Trophoblast cell (in vitro differentiated cells and primary cell): Measurements from ENCODE around the gene SPAG8.

ENCODE experiments used
- DNase-seq, 2 donors: peaks; one replicate each; pipeline ENCODE4 v3.0.0-alpha.2; 2016
- H2AFZ ChIP-seq: 2 replicates; pipeline ENCODE4 v1.6.1; 2013; ENCODE audit warnings: low read length, moderate library complexity, mild to moderate bottlenecking; ENCODE audit not compliant: insufficient read depth, poor library complexity
- H2AK5ac ChIP-seq: 2 replicates; pipeline ENCODE4 v1.6.1; 2013; ENCODE audit warnings: mild to moderate bottlenecking, low read length
- H2BK120ac ChIP-seq: 2 replicates; pipeline ENCODE4 v1.6.1; 2013; ENCODE audit warnings: low read length, mild to moderate bottlenecking, moderate library complexity; ENCODE audit not compliant: insufficient read depth, poor library complexity
- H2BK12ac ChIP-seq: 2 replicates; pipeline ENCODE4 v1.6.1; 2013; ENCODE audit warnings: mild to moderate bottlenecking, low read length, moderate library complexity
- H2BK5ac ChIP-seq: 2 replicates; pipeline ENCODE4 v1.6.1; 2013; ENCODE audit warnings: low read length, low read depth, moderate library complexity, mild to moderate bottlenecking; ENCODE audit not compliant: poor library complexity
- H3K14ac ChIP-seq: 2 replicates; pipeline ENCODE4 v1.6.1; 2013; ENCODE audit warnings: mild to moderate bottlenecking, low read length
- H3K18ac ChIP-seq: 2 replicates; pipeline ENCODE4 v1.6.1; 2013; ENCODE audit warnings: mild to moderate bottlenecking, low read length
- H3K23ac ChIP-seq: 2 replicates; pipeline ENCODE4 v1.6.1; 2013; ENCODE audit warnings: low read length
- H3K27ac ChIP-seq: 2 replicates; pipeline ENCODE4 v1.5.1; 2013; ENCODE audit warnings: low read depth, mild to moderate bottlenecking, inconsistent platforms, low read length, moderate library complexity
- H3K27me3 ChIP-seq: 2 replicates; pipeline ENCODE4 v1.6.1; 2013; ENCODE audit warnings: inconsistent platforms, mild to moderate bottlenecking, low read length, moderate library complexity; ENCODE audit not compliant: insufficient read depth
- H3K36me3 ChIP-seq, 2 experiments: 1 replicate in 1 of 2; 2 replicates in 1 of 2; pipeline ENCODE4 v1.6.1; 2013; ENCODE audit warnings: low read length in 2 of 2, mild to moderate bottlenecking in 2 of 2, moderate library complexity in 1 of 2; ENCODE audit not compliant: insufficient read depth in 2 of 2, control insufficient read depth in 1 of 2
- H3K4ac ChIP-seq: 2 replicates; pipeline ENCODE4 v1.6.1; 2013; ENCODE audit warnings: low read depth, mild to moderate bottlenecking, low read length, moderate library complexity
- H3K4me1 ChIP-seq, 2 experiments: 1 replicate in 1 of 2; 2 replicates in 1 of 2; pipeline ENCODE4 v1.6.1; 2013; ENCODE audit warnings: low read length in 2 of 2, mild to moderate bottlenecking in 2 of 2, moderate library complexity in 1 of 2; ENCODE audit not compliant: insufficient read depth in 2 of 2, control insufficient read depth in 1 of 2
- H3K4me2 ChIP-seq: 2 replicates; pipeline ENCODE4 v1.6.1; 2013; ENCODE audit warnings: inconsistent platforms, mild to moderate bottlenecking, low read length, moderate library complexity
- H3K4me3 ChIP-seq: 2 replicates; pipeline ENCODE4 v1.5.1; 2013; ENCODE audit warnings: mild to moderate bottlenecking, low read depth, low read length, inconsistent platforms
- H3K79me1 ChIP-seq: one replicate; pipeline ENCODE4 v1.6.1; 2013; ENCODE audit warnings: low read length
- H3K79me2 ChIP-seq: 2 replicates; pipeline ENCODE4 v1.6.1; 2013; ENCODE audit warnings: low read length, mild to moderate bottlenecking; ENCODE audit not compliant: control insufficient read depth, insufficient read depth, poor library complexity
- H3K9ac ChIP-seq: 2 replicates; pipeline ENCODE4 v1.6.1; 2013; ENCODE audit warnings: mild to moderate bottlenecking, low read length
- H3K9me3 ChIP-seq: 2 replicates; pipeline ENCODE4 v1.6.1; 2013; ENCODE audit warnings: low read depth, mild to moderate bottlenecking, control low read depth, inconsistent platforms, low read length; ENCODE audit not compliant: insufficient read depth
- H4K12ac ChIP-seq: 2 replicates; pipeline ENCODE4 v1.6.1; 2013; ENCODE audit warnings: low read depth, mild to moderate bottlenecking, low read length, moderate library complexity
- H4K8ac ChIP-seq: 2 replicates; pipeline ENCODE4 v1.6.1; 2013; ENCODE audit warnings: low read depth, mild to moderate bottlenecking, low read length, moderate library complexity
- H4K91ac ChIP-seq: one replicate; pipeline ENCODE4 v1.6.1; 2013; ENCODE audit warnings: low read depth, mild to moderate bottlenecking, low read length, moderate library complexity
- WGBS: extraction: QIAGEN DNeasy Blood & Tissue Kit; methylation state at CpG from one replicate; pipeline ENCODE4 v1.1.7; 2013; ENCODE audit warnings: missing lambda C conversion rate; ENCODE audit not compliant: insufficient read length, insufficient coverage; ENCODE audit errors: extremely low coverage; 5-methylcytosine and 5-hydroxymethylcytosine counted together

SPAG8 gene

GRCh38 chr9:35852876-35853865, 41.1 kb upstream of the SPAG8 start:
- Histone ChIP-seq H2BK5ac (no peak overlapping the region), H3K4me3 (no peak overlapping the region), H4K91ac (no peak overlapping the region), H3K9ac (no peak overlapping the region), H3K79me1 (no peaks in the 10 kb centered on the region), H3K27me3 (no peaks in the 10 kb centered on the region), H3K9me3 (no peaks in the 10 kb centered on the region), H3K4ac (no peak overlapping the region), H3K23ac (no peak overlapping the region), H2BK120ac (no peak overlapping the region), H2AK5ac (no peak overlapping the region), H3K18ac (no peak overlapping the region), H3K36me3 (no peaks in the 10 kb centered on the region), H4K12ac (no peak overlapping the region), H3K27ac (no peak overlapping the region), H4K8ac (no peak overlapping the region), H2BK12ac (no peak overlapping the region), H3K14ac (no peak overlapping the region), H2AFZ (no peak overlapping the region), H3K4me1 (no peaks in the 10 kb centered on the region), H3K4me2 (no peak overlapping the region), H3K79me2 (no peaks in the 10 kb centered on the region)
- no peak for DNase-seq
- no CpG with 5 or more reads among the region's 25 CpGs for WGBS

- no peak overlapping the region for H4K12ac ChIP-seq
- H3K4me2 ChIP-seq: no peak overlapping the region
- no peak overlapping the region for H2AFZ ChIP-seq
- no peak overlapping the region for H2AK5ac ChIP-seq
- H2BK12ac ChIP-seq: no peak overlapping the region
- no peak overlapping the region for H3K9ac ChIP-seq
- no peak overlapping the region for H3K27ac ChIP-seq
- no CpG with 5 or more reads among the region's 2 CpGs for WGBS
- no peaks in the 10 kb centered on the region for H3K27me3 ChIP-seq
- no peak overlapping the region for H4K8ac ChIP-seq
- no peak overlapping the region for H4K91ac ChIP-seq
- H3K9me3 ChIP-seq: no peaks in the 10 kb centered on the region
- H3K14ac ChIP-seq: no peak overlapping the region
- H2BK5ac ChIP-seq: no peak overlapping the region
- no peaks in the 10 kb centered on the region for H3K79me1 ChIP-seq
- H3K18ac ChIP-seq: no peak overlapping the region
- H3K4me1 ChIP-seq: no peaks in the 10 kb centered on the region
- no peak overlapping the region for H3K23ac ChIP-seq
- no peaks in the 10 kb centered on the region for H3K36me3 ChIP-seq
- H2BK120ac ChIP-seq: no peak overlapping the region
- no peak overlapping the region for H3K4me3 ChIP-seq
- no peak overlapping the region for H3K4ac ChIP-seq
- DNase-seq: no peak
- H3K79me2 ChIP-seq: no peaks in the 10 kb centered on the region
Measured at GRCh38 chr9:35852267-35852815, 40.3 kb upstream of the SPAG8 start.

DNA sequence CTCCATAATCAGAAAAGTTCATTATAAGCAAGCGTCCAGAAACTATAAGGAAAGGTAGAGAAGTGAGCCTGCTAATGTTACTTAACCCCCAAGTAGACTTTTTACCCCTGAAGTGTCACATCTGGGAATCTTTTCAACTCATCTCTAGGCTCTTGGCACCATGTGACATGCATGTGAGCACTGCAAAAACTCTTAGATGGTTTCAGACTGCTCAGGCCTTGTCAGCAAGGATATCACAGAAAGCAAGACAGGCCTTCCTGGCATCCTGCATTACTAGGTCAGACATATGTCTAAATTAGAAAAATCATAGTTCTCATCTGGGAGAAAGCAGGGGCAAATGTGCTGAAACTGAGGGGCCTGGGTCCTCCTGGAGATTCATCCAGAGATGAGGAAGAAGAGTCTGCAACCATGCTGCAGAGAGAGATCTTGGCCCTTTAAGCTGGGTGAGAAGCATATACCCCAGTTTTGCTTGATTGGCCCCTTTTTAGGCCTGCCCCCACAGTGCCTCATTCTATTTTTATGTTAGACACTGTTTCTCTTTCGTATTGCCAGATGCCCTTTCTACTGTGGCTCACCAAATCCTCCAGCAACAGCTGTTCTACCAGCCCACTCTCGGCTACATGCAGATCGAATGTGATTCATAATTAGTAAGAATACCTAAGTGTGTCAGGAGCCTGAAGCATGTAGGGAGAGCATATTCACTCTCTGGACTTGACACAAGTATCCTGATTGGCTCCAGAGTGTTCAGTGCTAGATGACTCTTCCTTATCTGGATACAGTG, 35.9 kb upstream of the SPAG8 start:
- peaks cover 2% of the 10 kb centered on the region for H3K9me3 ChIP-seq
- WGBS: no CpG with 5 or more reads among the region's 4 CpGs
- no peak overlapping the region for H3K18ac ChIP-seq
- no peak overlapping the region for H4K91ac ChIP-seq
- H2AK5ac ChIP-seq: no peak overlapping the region
- peaks cover 0 to 3% of the 10 kb centered on the region in 2 experiments for H3K36me3 ChIP-seq
- H3K4me3 ChIP-seq: no peak overlapping the region
- no peak overlapping the region for H3K27ac ChIP-seq
- H3K4me2 ChIP-seq: no peak overlapping the region
- H3K4me1 ChIP-seq: peaks cover 4 to 10% of the 10 kb centered on the region in 2 experiments
- no peak overlapping the region for H3K9ac ChIP-seq
- no peak overlapping the region for H3K14ac ChIP-seq
- no peak overlapping the region for H4K12ac ChIP-seq
- no peak for DNase-seq
- H2AFZ ChIP-seq: no peak overlapping the region
- no peaks in the 10 kb centered on the region for H3K79me2 ChIP-seq
- no peak overlapping the region for H2BK120ac ChIP-seq
- H3K27me3 ChIP-seq: peaks cover 3% of the 10 kb centered on the region
- no peaks in the 10 kb centered on the region for H3K79me1 ChIP-seq
- H3K4ac ChIP-seq: no peak overlapping the region
- H3K23ac ChIP-seq: no peak overlapping the region
- H2BK5ac ChIP-seq: no peak overlapping the region
- no peak overlapping the region for H2BK12ac ChIP-seq
- no peak overlapping the region for H4K8ac ChIP-seq
